B cell (primary cell): ENCODE data around the gene TMEM139. TPM values are rescaled to one million over a fixed set of nuclear protein-coding genes. Genes with fewer than 3 reads are reported as not detected.

Experiments
- ATAC-seq: fragments of 200-7000 bp; cut with Tn5 transposase; one replicate; pipeline ENCODE4 v1.10.0; 2021; ENCODE audit warnings: low read depth, mild to moderate bottlenecking, moderate number of reproducible peaks, moderate library complexity
- CTCF ChIA-PET: fragments of 350-600 bp; sonication (Branson Sonifier 250); formaldehyde crosslinking; loops from one replicate; lab custom pipeline; 2021; ENCODE audit warnings: antibody characterized with exemption, inconsistent platforms; lab: Charles Lee
- POLR2A ChIA-PET: fragments of 350-600 bp; sonication (Branson Sonifier 250); formaldehyde crosslinking; loops from one replicate; lab custom pipeline; 2021; ENCODE audit warnings: antibody characterized with exemption; lab: Charles Lee
- DNase-seq: peaks from one replicate; pipeline ENCODE4 v3.0.0; 2013
- H2AFZ ChIP-seq: 2 replicates; pipeline ENCODE4 v1.6.1; 2012; ENCODE audit warnings: mild to moderate bottlenecking, low read depth, low read length; ENCODE audit not compliant: insufficient read depth, poor library complexity, severe bottlenecking
- H3K27ac ChIP-seq, 2 donors: 1 replicate in 1 of 2; 2 replicates in 1 of 2; pipeline ENCODE4 v1.5.1; 2012 to 2013; ENCODE audit warnings: low read length in 2 of 2, mild to moderate bottlenecking in 2 of 2, moderate library complexity in 1 of 2
- H3K27me3 ChIP-seq, 4 experiments: fragments of 200-600 bp in 1 of 4; sonication (generic) in 1 of 4; replicated peaks in 1 of 4; 1 replicate in 2 of 4; 2 replicates in 2 of 4; pipeline versions ENCODE4 v1.6.1 to v1.7.0; 2013 to 2016; ENCODE audit warnings: low read length in 3 of 4, mild to moderate bottlenecking in 2 of 4, mixed read lengths in 1 of 4, moderate library complexity in 1 of 4; ENCODE audit not compliant: insufficient read depth in 4 of 4, control insufficient read depth in 3 of 4; ENCODE audit errors: control extremely low read depth in 1 of 4
- H3K36me3 ChIP-seq, 2 experiments: replicated peaks in 1 of 2; 1 replicate in 1 of 2; 2 replicates in 1 of 2; pipeline versions ENCODE4 v1.6.1 to v1.7.1; 2013; ENCODE audit warnings: low read length in 1 of 2; ENCODE audit not compliant: insufficient read depth in 2 of 2, control insufficient read depth in 1 of 2; ENCODE audit errors: control extremely low read depth in 1 of 2, extremely low read depth in 1 of 2
- H3K4me1 ChIP-seq, 2 donors: fragments of 200-600 bp in 1 of 2; sonication (generic) in 1 of 2; 1 replicate in 1 of 2; 2 replicates in 1 of 2; pipeline versions ENCODE4 v1.5.1 to v1.6.1; 2013 to 2017; ENCODE audit warnings: low read length in 2 of 2; ENCODE audit not compliant: control insufficient read depth in 2 of 2, insufficient read depth in 2 of 2
- H3K4me2 ChIP-seq: replicated peaks from 2 replicates; pipeline ENCODE3; 2012; ENCODE audit warnings: mild to moderate bottlenecking, low read depth, low read length; ENCODE audit not compliant: poor library complexity, severe bottlenecking
- H3K4me3 ChIP-seq, 5 experiments: fragments of 200-600 bp in 1 of 5; sonication (generic) in 1 of 5; 1 replicate in 3 of 5; 2 replicates in 2 of 5; pipeline versions ENCODE4 v1.5.1 to v1.7.0; 2011 to 2016; ENCODE audit warnings: low read length in 4 of 5, mild to moderate bottlenecking in 4 of 5, low read depth in 2 of 5, control low read depth in 1 of 5, moderate library complexity in 1 of 5; ENCODE audit not compliant: insufficient read depth in 1 of 5; ENCODE audit errors: control extremely low read depth in 1 of 5, extremely low read depth in 1 of 5
- H3K79me2 ChIP-seq: fragments of 200-600 bp; sonication (generic); one replicate; pipeline ENCODE4 v1.6.0; 2016; ENCODE audit warnings: low read length; ENCODE audit not compliant: control insufficient read depth, insufficient read depth
- H3K9ac ChIP-seq: fragments of 200-600 bp; sonication (generic); 2 replicates; pipeline ENCODE4 v1.6.1; 2017; ENCODE audit warnings: mild to moderate bottlenecking, low read length, moderate library complexity
- H3K9me3 ChIP-seq, 3 donors: one replicate each; pipeline versions ENCODE4 v1.6.1 to v1.7.1; 2013; ENCODE audit warnings: low read length in 2 of 3; ENCODE audit not compliant: control insufficient read depth in 2 of 3, insufficient read depth in 1 of 3; ENCODE audit errors: control extremely low read depth in 1 of 3
- H4K20me1 ChIP-seq: 2 replicates; pipeline ENCODE4 v1.6.0; 2012; ENCODE audit warnings: mild to moderate bottlenecking, low read length; ENCODE audit not compliant: insufficient read depth, control insufficient read depth, poor library complexity, severe bottlenecking
- H3K27ac Mint-ChIP-seq: one replicate; pipeline ENCODE4 v1.8.0; 2021; ENCODE audit warnings: mixed read lengths
- H3K27me3 Mint-ChIP-seq: one replicate; pipeline ENCODE4 v1.8.0; 2021; ENCODE audit warnings: mixed read lengths
- H3K4me1 Mint-ChIP-seq: one replicate; pipeline ENCODE4 v1.8.0; 2021; ENCODE audit warnings: mixed read lengths
- H3K4me3 Mint-ChIP-seq: one replicate; pipeline ENCODE4 v1.8.0; 2021; ENCODE audit warnings: mixed read lengths
- H3K9me3 Mint-ChIP-seq: one replicate; pipeline ENCODE4 v1.8.0; 2022; ENCODE audit warnings: mixed read lengths; ENCODE audit not compliant: insufficient read depth
- EZH2 ChIP-seq: IDR thresholded peaks from 2 replicates; pipeline ENCODE4 v1.6.1; 2012; ENCODE audit warnings: borderline replicate concordance, low read depth, mild to moderate bottlenecking, moderate library complexity, low read length; ENCODE audit not compliant: insufficient read depth, poor library complexity, severe bottlenecking
- WGBS: methylation state at CpG from one replicate; pipeline ENCODE4 v1.1.5; 2013; ENCODE audit warnings: missing lambda C conversion rate; ENCODE audit not compliant: insufficient coverage; 5-methylcytosine and 5-hydroxymethylcytosine counted together
- intact Hi-C: fragments of 100-400 bp; cut with micrococcal nuclease; formaldehyde crosslinking; loops from one replicate; pipeline ENCODE4 v1.10.0; 2022
- polyA plus RNA-seq: library from polyadenylated mRNA; depleted of rRNA; stranded (reverse); fragments of >200 nt; gene quantifications from 2 replicates; pipeline ENCODE4 v1.2.3, GENCODE V29; 2012
- total RNA-seq, 2 donors: library from RNA; stranded (reverse); fragments of 120-200 nt in 1 of 2; gene quantifications; 1 replicate in 1 of 2; 2 replicates in 1 of 2; pipeline versions ENCODE4 v1.2.3 to v1.2.4, GENCODE V29; 2013 to 2022
- TF ChIP-seq, protein P1 (sequence below): fragments of 200-600 bp; IDR thresholded peaks from one replicate; pipeline ENCODE4 v1.8.0; 2022; ENCODE audit warnings: antibody characterized with exemption, mild to moderate bottlenecking

TMEM139 gene
- total and polyA plus RNA-seq, 2 donors (not counting 1 experiment from before 2014, with no cell fraction given) = 0.12 TPM; not detected in 1

- no peak for DNase-seq
- ATAC-seq = no peak
- ChIA-PET POLR2A (no interaction called here), CTCF (no interaction called here)
- Histone ChIP-seq H4K20me1 (no peaks in the 10 kb centered on the region), H2AFZ (no peak overlapping the region), H3K9me3 (peaks cover 0 to 12% (median 0%) of the 10 kb centered on the region in 3 donors), H3K27ac (no peak overlapping the region), H3K4me1 (peaks cover 13 to 22% of the 10 kb centered on the region in 2 donors), H3K4me2 (no peak overlapping the region), H3K9ac (no peak overlapping the region), H3K36me3 (no peaks in the 10 kb centered on the region), H3K4me3 (no peak overlapping the region), H3K27me3 (peaks cover 0 to 3% (median 0%) of the 10 kb centered on the region in 4 experiments), H3K79me2 (no peaks in the 10 kb centered on the region)
- no peak for TF ChIP-seq EZH2
- TF ChIP-seq, protein P1, sequence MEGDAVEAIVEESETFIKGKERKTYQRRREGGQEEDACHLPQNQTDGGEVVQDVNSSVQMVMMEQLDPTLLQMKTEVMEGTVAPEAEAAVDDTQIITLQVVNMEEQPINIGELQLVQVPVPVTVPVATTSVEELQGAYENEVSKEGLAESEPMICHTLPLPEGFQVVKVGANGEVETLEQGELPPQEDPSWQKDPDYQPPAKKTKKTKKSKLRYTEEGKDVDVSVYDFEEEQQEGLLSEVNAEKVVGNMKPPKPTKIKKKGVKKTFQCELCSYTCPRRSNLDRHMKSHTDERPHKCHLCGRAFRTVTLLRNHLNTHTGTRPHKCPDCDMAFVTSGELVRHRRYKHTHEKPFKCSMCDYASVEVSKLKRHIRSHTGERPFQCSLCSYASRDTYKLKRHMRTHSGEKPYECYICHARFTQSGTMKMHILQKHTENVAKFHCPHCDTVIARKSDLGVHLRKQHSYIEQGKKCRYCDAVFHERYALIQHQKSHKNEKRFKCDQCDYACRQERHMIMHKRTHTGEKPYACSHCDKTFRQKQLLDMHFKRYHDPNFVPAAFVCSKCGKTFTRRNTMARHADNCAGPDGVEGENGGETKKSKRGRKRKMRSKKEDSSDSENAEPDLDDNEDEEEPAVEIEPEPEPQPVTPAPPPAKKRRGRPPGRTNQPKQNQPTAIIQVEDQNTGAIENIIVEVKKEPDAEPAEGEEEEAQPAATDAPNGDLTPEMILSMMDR = no peak
- Mint-ChIP-seq H3K9me3 (peaks cover 5% of the 10 kb centered on the region), H3K4me1 (peaks cover 32% of the 10 kb centered on the region), H3K4me3 (no peak overlapping the region), H3K27ac (no peak overlapping the region), H3K27me3 (peaks cover 9% of the 10 kb centered on the region)
- intact Hi-C loops = no loop called here
- WGBS = no CpG with 5 or more reads among the region's 3 CpGs
These were observed 39.6 kb upstream of the TMEM139 start for GRCh38 chr7:143245123-143245522.

GRCh38 chr7:143247372-143247771 lies 37.4 kb upstream of the TMEM139 start:
- no peaks in the 10 kb centered on the region for H3K27me3 ChIP-seq
- no peaks in the 10 kb centered on the region for H3K36me3 ChIP-seq
- no peak for ATAC-seq
- H3K4me3 Mint-ChIP-seq = no peak overlapping the region
- H3K9me3 ChIP-seq = peaks cover 0 to 12% (median 0%) of the 10 kb centered on the region in 3 donors
- H3K27me3 Mint-ChIP-seq = peaks cover 2% of the 10 kb centered on the region
- no peak overlapping the region for H3K27ac Mint-ChIP-seq
- peaks cover 47% of the 10 kb centered on the region for H3K4me1 Mint-ChIP-seq
- no peak overlapping the region for H3K4me2 ChIP-seq
- H3K4me1 ChIP-seq = peaks cover 21 to 41% of the 10 kb centered on the region in 2 donors
- no peak overlapping the region for H2AFZ ChIP-seq
- no peak overlapping the region for H3K27ac ChIP-seq
- H3K9ac ChIP-seq = no peak overlapping the region
- H3K79me2 ChIP-seq = no peaks in the 10 kb centered on the region
- intact Hi-C loops = no loop called here
- peaks cover 5% of the 10 kb centered on the region for H3K9me3 Mint-ChIP-seq
- TF ChIP-seq, protein P1 = no peak
- no peak for TF ChIP-seq EZH2
- no CpG with 5 or more reads among the region's 1 CpG for WGBS
- ChIA-PET POLR2A (no interaction called here), CTCF (interaction anchor here (0.6 to 0.8 kb wide), 3 partner anchors 9 to 169 kb away, joined by 3 to 4 read pairs (median 3); no protein-coding TSS in a partner anchor)
- H4K20me1 ChIP-seq = no peaks in the 10 kb centered on the region
- H3K4me3 ChIP-seq = no peak overlapping the region
- DNase-seq = no peak
